Transverse colon (tissue), 4 donors: ENCODE measurements around the gene EID2B. TPM values are rescaled to one million over a fixed set of nuclear protein-coding genes. Genes with fewer than 3 reads are reported as not detected.

ENCODE experiments used
- DNase-seq: peaks from one replicate; pipeline ENCODE4 v3.0.0-alpha.2; 2019
- H3K27ac ChIP-seq, 4 donors: fragments of 200-600 bp; sonication (generic); 2 replicates each; pipeline ENCODE4 v1.5.1; 2016 to 2018; ENCODE audit warnings: inconsistent platforms in 4 of 4
- H3K27me3 ChIP-seq: fragments of 200-600 bp; sonication (generic); 2 replicates; pipeline ENCODE4 v1.5.1; 2017; ENCODE audit warnings: inconsistent platforms
- H3K36me3 ChIP-seq, 4 donors: fragments of 200-600 bp; sonication (generic); 2 replicates each; pipeline ENCODE4 v1.5.1; 2017 to 2019; ENCODE audit warnings: inconsistent platforms in 4 of 4
- H3K4me1 ChIP-seq, 4 donors: fragments of 200-600 bp; sonication (generic); 2 replicates each; pipeline ENCODE4 v1.5.1; 2017 to 2020; ENCODE audit warnings: inconsistent platforms in 4 of 4
- H3K4me3 ChIP-seq, 4 donors: fragments of 200-600 bp; sonication (generic); 1 replicate in 1 of 4; 2 replicates in 3 of 4; pipeline versions ENCODE4 v1.5.1 to v1.6.1; 2017 to 2019; ENCODE audit warnings: inconsistent platforms in 4 of 4
- H3K9me3 ChIP-seq, 2 donors: fragments of 200-600 bp; sonication (generic); 2 replicates each; pipeline ENCODE4 v1.5.1; 2017 to 2019; ENCODE audit warnings: inconsistent platforms in 2 of 2
- CTCF ChIP-seq, 5 experiments: fragments of 200-600 bp in 3 of 5; fragments of 450-650 bp in 2 of 5; sonication (generic) in 3 of 5; IDR thresholded peaks; 1 replicate in 2 of 5; 2 replicates in 3 of 5; pipeline ENCODE4 v1.5.1; 2016 to 2017; ENCODE audit warnings: antibody characterized with exemption in 5 of 5, inconsistent platforms in 3 of 5, mild to moderate bottlenecking in 2 of 5, moderate library complexity in 1 of 5
- EP300 ChIP-seq: sonication (generic); formaldehyde crosslinking; IDR thresholded peaks from one replicate; pipeline ENCODE4 v1.6.1; 2017; ENCODE audit warnings: antibody characterized with exemption, low read depth
- POLR2A ChIP-seq: fragments of 450-650 bp; IDR thresholded peaks from one replicate; pipeline ENCODE4 v1.6.1; 2016; ENCODE audit warnings: antibody characterized with exemption, mild to moderate bottlenecking, moderate library complexity
- POLR2AphosphoS5 ChIP-seq, 3 donors: sonication (generic); formaldehyde crosslinking; IDR thresholded peaks; one replicate each; pipeline ENCODE4 v1.6.1; 2016; ENCODE audit warnings: antibody characterized with exemption in 3 of 3
- WGBS, 2 donors: methylation state at CpG; one replicate each; pipeline ENCODE4 v1.1.5; 2018; ENCODE audit warnings: low coverage in 1 of 2; 5-methylcytosine and 5-hydroxymethylcytosine counted together
- in situ Hi-C, 4 donors: fragments of 200-750 bp; cut with MboI; loops; one replicate each; pipeline versions ENCODE4 v1.15.0 to v1.15.1; 2017; ENCODE audit warnings: low sequenced_read_pairs in 3 of 4, low pct_ligation_motif_present in 1 of 4, low pct_unique_long_range_greater_than_20kb in 1 of 4
- intact Hi-C: fragments of 100-400 bp; cut with DNase I; formaldehyde crosslinking; loops from one replicate; pipeline ENCODE4 v1.15.1; 2023; ENCODE audit warnings: low total_unique reads
- total RNA-seq, 4 donors: library from RNA; depleted of rRNA; stranded (reverse); fragments of >200 nt; gene quantifications; one replicate each; pipeline ENCODE4 v1.1.0, GENCODE V29; 2016

The EID2B gene
- total RNA-seq, 4 donors from 2014 or later = 1.00 to 1.5 (median 1.3) TPM

- no peak for DNase-seq
- no peak overlapping the region for H3K27ac ChIP-seq
- WGBS, 2 donors = 45 to 76% methylated on average over 4 to 6 of the region's 6 CpGs
- intact Hi-C loops (no loop called here), in situ Hi-C loops (no loop called here)
- peaks cover 6 to 18% (median 14%) of the 10 kb centered on the region in 4 donors for H3K4me1 ChIP-seq
- no peaks in the 10 kb centered on the region for H3K9me3 ChIP-seq
- no peaks in the 10 kb centered on the region for H3K36me3 ChIP-seq
- H3K27me3 ChIP-seq = peaks cover 75% of the 10 kb centered on the region
- no peak overlapping the region for H3K4me3 ChIP-seq
- TF ChIP-seq POLR2A (no peak), EP300 (no peak), POLR2AphosphoS5 (IDR thresholded peaks at IDR 0.05) (no peak), CTCF (IDR thresholded peaks at IDR 0.05) (no peak)
Measured at GRCh38 chr19:39516270-39516669, 16.4 kb downstream of the EID2B start.

GRCh38 chr19:39515551-39516191 lies 17.0 kb downstream of the EID2B start:
- H3K4me3 ChIP-seq = peak overlapping the region in 3 of 4 donors; percentile 11 to 44 (median 22)
- intact Hi-C loops = no loop called here
- no peaks in the 10 kb centered on the region for H3K9me3 ChIP-seq
- TF ChIP-seq EP300 = no peak
- TF ChIP-seq CTCF (IDR thresholded peaks at IDR 0.05) = no peak
- TF ChIP-seq POLR2A = no peak
- no peak for TF ChIP-seq POLR2AphosphoS5 (IDR thresholded peaks at IDR 0.05)
- no peak overlapping the region for H3K27ac ChIP-seq
- H3K36me3 ChIP-seq = no peaks in the 10 kb centered on the region
- no peak for DNase-seq
- peaks cover 6 to 18% (median 14%) of the 10 kb centered on the region in 4 donors for H3K4me1 ChIP-seq
- peaks cover 81% of the 10 kb centered on the region for H3K27me3 ChIP-seq
- 5% methylated on average over 32 of the region's 44 CpGs; no CpG with 5 or more reads in 1 of the 2 donors for WGBS, 2 donors
- in situ Hi-C loops = no loop called here

- peak within 1 kb of the TSS in 3 of 4 donors; percentile 11 to 44 (median 22) for H3K4me3 ChIP-seq
- TF ChIP-seq POLR2A = no peak
- peaks cover 6 to 18% (median 14%) of the 10 kb centered on the region in 4 donors for H3K4me1 ChIP-seq
- H3K27ac ChIP-seq = no peak within 1 kb of the TSS
- DNase-seq = no peak
- WGBS, 2 donors = 5% methylated on average over 56 of the region's 56 CpGs; no CpG with 5 or more reads in 1 of the 2 donors
- H3K27me3 ChIP-seq = peaks cover 84% of the 10 kb centered on the region
- H3K36me3 ChIP-seq = no peaks in the 10 kb centered on the region
- in situ Hi-C loops = no loop called here
- intact Hi-C loops = no loop called here
- H3K9me3 ChIP-seq = no peaks in the 10 kb centered on the region
Measured at GRCh38 chr19:39514840-39515550, 17.7 kb downstream of the EID2B start, which contains the start of gene SELENOV. TSS of gene SELENOV (plus strand) at chr19:39515139. CDS start at chr19:39515213, 74 bp downstream.

- Histone ChIP-seq H3K27me3 (peaks cover 93% of the 10 kb centered on the region), H3K27ac (no peak overlapping the region), H3K9me3 (no peaks in the 10 kb centered on the region), H3K4me3 (no peak overlapping the region), H3K4me1 (peaks cover 6 to 18% (median 14%) of the 10 kb centered on the region in 4 donors), H3K36me3 (no peaks in the 10 kb centered on the region)
- TF ChIP-seq POLR2A (no peak), POLR2AphosphoS5 (IDR thresholded peaks at IDR 0.05) (no peak), CTCF (IDR thresholded peaks at IDR 0.05) (no peak), EP300 (no peak)
- intact Hi-C loops (no loop called here), in situ Hi-C loops (no loop called here)
- 35 to 57% methylated on average over 2 of the region's 2 CpGs for WGBS, 2 donors
- no peak for DNase-seq
Measured at GRCh38 chr19:39512988-39513387, 19.7 kb downstream of the EID2B start.
